HG02970 (cell line): Measurements from ENCODE around the gene CFAP99.

Experiments
- ATAC-seq: cut with Tn5 transposase; IDR thresholded peaks from one replicate; pipeline ENCODE4 v1.9.1; 2021; ENCODE audit warnings: mild to moderate bottlenecking, moderate library complexity, moderate number of reproducible peaks; ENCODE audit not compliant: unreplicated experiment, low FRiP score

The CFAP99 gene

GRCh38 chr4:2497931-2498330, 79.2 kb downstream of the CFAP99 start:
- ATAC-seq, result no peak

GRCh38 chr4:2500547-2500946, 81.8 kb downstream of the CFAP99 start:
- no peak for ATAC-seq

- ATAC-seq, result no peak
These were observed 82.4 kb downstream of the CFAP99 start for GRCh38 chr4:2501034-2501594.

GRCh38 chr4:2503809-2504208, 85.1 kb downstream of the CFAP99 start:
- no peak for ATAC-seq

- ATAC-seq, result no peak
These were observed 88.5 kb downstream of the CFAP99 start for GRCh38 chr4:2507259-2507658.

- no peak for ATAC-seq
These were observed 89.1 kb downstream of the CFAP99 start for GRCh38 chr4:2507855-2508254.

GRCh38 chr4:2510351-2511259, 91.8 kb downstream of the CFAP99 start:
- ATAC-seq, result no peak

- no peak for ATAC-seq
These were observed 92.9 kb downstream of the CFAP99 start for GRCh38 chr4:2511645-2512131.
